Measurements from ENCODE around the gene HECTD1.
"Not testable (repeated sequence)": the region's sequence is repeated elsewhere in the genome, so short reads cannot be mapped to it uniquely, and the experiment has no call there.

HECTD1 gene

DNA sequence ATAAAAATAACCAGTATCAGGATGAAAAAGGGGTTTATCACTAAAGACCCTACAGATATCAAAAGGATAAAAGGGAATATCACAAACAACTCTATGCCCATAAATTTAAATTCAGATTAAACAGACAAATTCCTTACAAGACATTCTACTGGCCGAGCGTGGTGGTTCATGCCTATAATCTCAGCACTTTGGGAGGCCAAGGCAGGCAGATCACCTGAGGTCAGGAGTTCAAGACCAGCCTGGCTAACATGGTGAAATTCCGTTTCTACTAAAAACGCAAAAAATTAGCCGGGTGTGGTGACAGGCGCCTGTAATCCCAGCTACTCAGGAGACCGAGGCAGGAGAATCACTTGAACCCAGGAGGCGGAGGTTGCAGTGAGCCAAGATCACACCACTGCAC, 15.0 kb downstream of the HECTD1 start:
- DNase-seq: not testable (repeated sequence)

DNA sequence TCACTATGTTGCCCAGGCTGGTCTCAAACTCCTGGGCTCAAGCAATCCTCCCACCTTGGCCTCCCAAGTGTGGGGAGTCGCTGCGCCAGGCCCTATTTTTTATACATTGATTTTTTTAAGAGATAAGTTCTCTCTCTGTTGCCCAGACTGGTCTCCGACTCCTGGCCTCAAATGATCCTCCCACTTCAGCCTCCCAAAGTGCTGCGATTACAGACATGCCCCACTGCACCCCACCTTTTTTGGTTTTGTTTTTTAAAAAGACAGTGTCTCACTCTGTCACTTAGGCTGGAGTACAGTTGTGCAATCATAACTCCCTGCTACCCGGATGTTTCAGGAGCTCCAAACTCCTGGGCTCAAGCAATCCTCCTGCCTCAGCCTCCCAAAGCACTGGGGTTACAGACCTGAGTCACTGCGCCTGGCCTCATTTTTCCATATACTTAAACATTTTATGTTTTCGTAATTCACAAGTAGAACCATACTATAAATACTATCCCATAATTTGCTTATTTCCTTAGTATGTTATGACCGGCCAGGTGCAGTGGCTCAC, 16.8 kb downstream of the HECTD1 start:
- no peak for DNase-seq

DNA sequence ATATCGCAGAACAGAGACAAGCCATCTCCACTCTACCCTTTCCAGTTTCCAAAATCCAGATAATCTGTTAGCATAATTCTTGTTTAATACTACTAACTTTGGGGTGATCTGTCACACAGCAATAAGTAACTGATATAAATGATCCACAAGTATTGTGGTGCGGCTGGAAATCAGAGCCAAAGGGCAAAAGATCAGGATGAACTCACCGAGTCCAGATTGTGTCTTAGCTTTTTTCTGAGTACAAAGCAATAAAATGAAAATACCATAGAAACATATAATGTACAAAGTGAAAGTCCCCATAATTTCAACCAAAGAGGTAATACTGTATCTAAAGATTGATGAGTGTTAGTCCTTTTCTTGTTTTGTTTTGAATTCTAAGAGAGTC, 17.4 kb downstream of the HECTD1 start:
- DNase-seq: no peak

DNA sequence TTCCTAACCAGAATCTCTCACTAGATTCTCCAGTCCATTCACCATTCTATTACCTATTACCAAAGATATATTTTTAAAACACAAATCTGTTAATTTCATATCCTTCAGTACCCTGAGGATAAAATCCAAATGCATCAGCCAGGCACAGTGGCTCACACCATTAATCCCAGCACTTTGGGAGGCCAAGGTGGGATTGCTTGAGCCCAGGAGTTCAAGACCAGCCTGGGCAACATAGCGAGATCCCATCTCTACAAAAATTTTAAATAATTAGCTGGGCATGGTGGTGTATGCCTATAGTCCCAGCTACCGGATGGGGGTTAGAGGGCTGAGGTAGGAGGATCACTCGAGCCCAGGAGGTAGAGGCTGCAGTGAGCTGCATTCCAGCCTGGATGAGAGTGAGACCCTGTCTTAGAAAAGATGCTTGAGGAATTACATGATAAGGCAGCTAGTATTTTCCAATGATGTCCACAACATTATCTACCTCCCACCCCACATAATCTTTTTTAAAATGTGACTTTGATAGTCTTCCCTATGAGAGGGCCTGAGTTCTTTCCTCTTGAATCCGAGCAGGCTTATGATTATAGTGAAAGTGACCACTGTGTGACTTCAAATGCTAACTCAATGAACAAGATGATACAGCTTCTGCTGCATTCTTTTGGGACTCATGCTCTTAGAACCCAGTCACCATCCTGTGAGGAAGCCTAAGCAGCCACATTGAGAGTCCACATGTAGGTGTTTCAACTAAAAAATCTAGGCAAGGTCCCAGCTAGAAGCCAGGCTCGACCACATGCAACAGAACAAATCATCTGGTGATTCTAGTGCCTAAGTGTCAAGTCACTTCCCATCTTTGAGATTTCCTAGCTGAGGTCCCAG, 18.0 kb downstream of the HECTD1 start:
- no peak for DNase-seq

DNA sequence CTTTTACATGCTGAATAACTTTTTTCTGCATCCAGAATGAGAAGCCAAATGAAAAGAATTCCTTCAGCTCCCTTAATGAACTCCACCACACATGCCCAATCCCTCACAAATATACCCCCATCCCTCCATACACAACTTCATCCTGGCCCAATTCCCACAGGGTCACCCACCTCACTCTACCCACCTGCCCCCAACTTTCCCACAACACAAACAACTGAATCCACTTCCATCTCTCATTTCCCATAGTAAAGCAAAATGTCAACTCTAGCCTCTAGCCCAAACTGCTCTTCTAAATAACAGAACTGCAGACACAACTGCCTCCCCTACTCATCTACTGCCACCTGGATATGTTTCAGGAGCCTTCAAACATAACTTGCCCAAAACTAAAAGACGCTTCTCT, 18.8 kb downstream of the HECTD1 start:
- no peak for DNase-seq

DNA sequence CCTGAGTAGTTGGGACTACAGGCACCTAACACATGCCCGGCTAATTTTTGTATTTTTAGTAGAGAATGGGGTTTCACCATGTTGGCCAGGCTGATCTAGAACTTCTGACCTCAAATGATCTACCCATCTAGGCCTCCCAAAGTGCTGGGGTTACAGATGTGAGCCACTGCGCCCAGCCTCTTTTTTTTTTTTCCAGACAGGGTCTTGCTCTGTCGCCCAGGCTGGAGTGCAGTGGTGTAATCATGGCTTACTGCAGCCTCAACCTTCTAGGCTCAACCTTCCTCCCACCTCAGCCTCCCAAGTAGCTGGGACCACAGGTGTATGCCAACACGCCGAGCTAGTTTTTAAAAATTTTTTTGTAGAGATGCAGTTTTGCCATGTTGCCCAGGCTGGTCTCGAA, 25.6 kb downstream of the HECTD1 start:
- DNase-seq: not testable (repeated sequence)

DNA sequence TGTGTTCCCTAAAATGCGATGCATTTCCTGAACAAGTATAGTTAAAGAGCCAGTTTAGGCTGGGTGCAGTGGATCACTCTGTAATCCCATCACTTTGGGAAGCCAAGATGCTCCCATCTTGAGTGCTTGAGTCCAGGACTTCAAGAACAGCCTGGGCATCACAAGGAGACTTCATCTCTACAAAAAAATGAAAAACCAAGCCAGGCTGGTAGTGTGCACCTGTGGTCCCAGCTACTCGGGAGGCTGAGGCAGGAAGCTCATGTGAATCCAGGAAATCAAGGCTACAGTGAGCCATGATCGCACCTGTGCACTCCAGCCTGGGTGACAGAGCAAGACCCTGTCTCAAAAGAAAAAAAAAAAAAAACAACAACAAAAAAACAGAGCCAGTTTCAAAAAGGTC, 26.3 kb downstream of the HECTD1 start:
- DNase-seq: no peak

DNA sequence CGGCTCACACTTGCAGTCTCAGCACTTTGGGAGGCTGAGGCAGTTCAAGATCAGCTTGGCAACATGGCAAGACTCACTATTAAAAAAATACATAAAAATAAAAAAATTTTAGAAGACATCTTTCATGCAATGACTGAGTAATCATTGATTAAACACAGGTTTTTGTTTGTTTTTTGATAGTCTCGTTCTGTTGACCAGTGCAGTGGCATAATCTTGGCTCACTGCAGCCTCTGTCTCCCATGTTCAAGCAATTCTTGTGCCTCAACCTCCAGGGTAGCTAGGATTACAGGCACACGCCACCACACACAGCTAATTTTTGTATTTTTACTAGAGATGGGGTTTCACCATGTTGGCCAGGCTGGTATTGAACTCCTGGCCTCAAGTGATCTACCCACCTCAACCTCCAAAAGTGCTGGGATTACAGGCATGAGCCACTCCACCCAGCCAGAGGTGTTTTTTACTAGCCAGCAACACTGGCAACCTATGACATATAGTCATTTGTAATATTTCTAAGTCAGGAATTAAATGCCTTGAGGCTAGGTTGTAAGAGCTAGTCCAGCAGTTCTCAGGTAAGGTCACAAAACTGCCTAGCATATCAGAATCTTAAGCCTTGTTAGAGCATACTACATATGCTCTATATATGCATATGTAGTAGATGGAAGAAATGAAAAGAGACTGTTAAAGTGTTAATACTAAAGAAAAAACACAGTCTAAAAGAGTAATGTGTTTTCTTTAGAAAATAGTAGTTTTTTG, 27.1 kb downstream of the HECTD1 start:
- DNase-seq: no peak

DNA sequence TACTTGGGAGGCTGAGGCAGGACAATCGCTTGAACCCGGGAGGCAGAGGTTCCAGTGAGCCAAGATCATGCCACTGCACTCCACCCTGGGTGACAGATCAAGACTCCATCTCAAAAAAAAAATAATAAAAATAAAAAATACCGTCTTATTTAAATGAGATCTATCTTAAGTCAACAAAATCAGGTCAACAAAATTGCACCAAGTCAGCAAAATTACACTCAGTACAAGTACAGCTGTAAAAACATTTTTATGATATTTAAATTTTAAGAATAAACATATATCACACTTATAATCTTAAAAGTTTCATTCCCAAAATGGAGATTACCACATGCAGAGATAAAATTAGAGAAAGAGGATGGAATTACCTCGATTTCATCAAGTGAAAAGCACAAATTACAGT, 33.2 kb downstream of the HECTD1 start:
- no peak for DNase-seq

DNA sequence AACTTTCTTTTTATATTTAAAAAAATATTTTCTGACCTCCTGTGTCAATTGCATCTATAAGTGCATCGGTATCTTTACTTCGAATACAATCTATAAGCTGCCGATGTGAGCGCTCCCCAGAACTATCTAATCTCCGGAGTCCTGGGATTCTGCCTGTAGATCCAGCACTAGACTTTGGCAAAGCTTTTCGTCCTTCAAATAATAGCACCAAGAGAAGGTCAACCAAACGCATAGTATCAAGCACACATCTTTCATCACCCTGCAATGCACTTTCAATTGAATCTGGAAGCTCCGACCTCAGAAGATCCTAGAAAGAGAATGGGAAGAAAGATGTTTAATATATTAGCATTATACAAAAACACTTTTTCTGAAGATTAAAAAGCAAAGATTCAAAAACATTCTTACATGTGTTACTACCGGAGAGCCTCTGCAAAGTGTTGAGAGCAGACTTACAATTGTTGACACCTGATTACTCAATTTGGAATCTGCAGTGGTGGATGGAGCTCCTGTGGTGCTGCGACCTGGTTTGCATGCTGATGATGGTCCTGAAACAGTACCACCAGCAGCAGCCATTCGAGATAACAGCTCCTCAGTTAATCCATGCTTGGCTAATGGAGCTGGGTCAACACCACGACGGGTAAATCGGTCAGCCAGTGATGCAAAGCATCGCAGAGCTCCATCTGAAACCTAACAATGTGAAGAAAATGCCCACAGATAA, 34.3 kb downstream of the HECTD1 start:
- DNase-seq: no peak

DNA sequence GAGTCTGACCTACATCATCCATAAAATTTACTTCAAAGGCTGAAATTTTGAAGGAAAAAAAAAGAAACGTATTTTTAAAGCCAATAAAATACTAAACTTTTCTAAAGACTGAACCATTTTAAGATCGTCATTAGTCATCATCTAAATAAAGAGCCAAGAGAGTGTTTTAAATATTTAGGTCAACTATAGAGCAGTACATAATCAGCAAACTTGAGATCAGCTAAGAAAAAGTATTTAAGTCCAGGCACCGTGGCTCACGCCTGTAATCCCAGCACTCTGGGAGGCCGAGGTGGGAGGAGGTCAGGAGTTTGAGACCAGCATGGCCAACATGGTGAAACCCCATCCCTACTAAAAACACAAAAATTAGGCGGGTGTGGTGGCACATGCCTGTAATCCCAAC, 35.5 kb downstream of the HECTD1 start:
- DNase-seq: no peak

DNA sequence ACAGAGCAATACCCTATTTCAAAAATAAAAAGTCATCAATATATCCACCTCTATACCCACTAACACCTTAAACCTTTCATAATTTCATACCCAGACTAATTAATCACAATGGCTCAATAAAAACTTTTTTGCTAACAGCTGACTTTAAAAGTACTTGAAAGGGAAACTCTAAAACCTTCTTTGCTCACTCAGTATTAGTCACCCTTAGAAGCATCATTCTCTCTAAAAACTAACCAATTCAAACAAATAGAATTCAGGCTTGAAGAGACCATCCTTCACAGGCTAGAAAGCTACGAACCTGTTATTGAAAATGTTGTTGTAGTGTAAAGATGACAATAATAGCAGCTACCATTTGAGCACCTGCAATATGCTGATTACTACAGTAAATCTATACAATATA, 37.2 kb downstream of the HECTD1 start:
- no peak for DNase-seq

DNA sequence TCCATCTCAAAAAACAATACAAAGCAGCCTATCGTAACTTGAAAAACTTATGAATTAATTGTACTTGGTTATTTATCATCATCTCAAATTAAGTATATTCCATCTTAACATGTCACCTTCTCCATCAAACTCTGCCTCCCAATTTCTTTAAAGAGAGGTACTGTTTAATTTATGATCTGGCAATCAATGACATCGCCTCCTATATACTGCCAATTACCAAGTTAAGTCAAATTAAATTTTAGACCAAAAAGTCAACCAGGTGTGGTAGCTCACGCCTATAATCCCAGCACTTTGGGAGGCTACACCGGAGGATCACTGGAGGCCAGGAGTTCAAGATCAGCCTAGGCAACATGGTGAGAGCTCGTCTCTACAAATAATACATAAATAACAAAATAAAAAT, 37.7 kb downstream of the HECTD1 start:
- DNase-seq: no peak

DNA sequence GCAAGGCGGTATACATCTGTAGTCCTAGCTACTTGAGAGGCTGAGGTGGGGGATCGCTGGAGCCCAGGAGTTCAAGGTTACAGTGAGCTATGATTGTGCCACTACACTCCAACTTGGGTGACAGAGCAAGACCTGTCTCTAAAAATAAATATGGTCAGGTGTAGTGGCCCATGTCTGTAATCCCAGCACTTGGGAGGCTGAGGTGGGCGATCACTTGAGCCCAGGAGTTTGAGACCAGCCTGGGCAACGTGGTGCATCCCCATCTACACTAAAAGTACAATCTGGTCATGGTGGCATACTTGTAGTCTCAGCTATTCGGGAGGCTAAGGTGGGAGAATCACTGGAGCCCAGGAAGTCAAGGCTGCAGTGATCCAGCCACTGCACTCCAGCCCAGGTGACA, 40.6 kb downstream of the HECTD1 start:
- DNase-seq: no peak

DNA sequence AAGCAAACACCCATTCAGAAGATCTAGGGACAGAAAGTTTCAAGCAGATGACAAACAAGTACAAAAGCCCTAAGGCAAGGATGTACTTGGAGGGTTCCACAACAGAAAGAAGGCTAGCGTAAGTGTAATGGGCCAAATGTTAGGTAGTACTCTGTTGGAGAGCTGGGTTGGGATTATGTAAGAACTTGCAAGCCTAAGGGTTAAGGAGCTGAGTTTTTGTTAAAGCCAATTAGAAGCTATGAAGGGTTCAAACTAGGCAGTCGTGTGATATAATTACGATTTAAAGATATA, 41.4 kb downstream of the HECTD1 start:
- DNase-seq: no peak

DNA sequence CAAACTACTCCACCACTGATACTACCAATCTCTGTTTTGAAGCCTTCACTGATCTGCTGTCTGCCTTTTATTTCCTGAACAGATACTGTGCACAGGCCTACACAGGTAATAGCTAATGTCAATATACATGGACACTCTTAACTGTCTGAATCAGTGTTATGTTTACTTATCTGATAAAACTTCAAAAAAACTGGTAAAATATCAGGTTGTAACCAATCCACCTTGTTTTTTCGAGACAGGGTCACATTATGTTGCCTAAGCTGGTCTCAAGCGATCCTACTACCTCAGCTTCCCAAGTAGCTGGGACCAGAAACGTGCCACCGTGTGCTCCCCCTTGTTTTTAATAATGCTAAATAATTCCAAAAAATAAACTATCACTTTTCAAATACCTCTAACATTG, 43.5 kb downstream of the HECTD1 start:
- no peak for DNase-seq

DNA sequence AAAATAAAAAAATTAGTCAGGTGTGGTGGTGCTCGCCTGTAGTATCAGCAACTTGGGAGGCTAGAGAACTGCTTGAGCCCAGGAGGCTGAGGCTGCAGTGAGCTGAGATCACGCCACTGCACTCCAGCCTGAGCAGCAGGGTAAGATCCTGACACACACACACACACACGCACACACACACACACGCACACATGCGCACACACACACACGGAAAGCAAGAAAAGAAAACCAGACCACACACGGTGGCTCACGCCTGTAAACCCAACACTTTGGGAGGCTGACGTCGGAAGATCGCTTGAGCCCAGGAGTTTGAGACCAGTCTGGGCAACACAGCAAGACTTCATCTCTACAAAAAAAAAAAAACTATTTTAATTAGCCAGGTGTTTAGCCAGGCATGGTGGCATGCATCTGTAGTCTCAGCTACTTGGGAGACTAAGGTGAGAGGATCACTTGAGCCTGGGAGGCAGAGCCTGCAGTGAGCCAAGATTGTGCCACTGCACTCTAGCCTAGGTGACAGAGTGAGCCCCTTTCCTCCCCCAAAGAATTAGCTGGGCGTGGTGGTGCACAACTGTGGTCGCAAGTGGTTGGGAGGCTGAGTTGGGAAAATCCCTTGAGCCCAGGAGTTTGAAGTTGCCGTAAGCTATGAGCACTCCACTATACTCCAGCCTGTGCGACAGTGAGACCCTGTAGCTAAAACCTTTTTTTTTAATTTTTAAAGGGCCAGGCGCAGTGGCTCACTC, 44.5 kb downstream of the HECTD1 start:
- DNase-seq: no peak

DNA sequence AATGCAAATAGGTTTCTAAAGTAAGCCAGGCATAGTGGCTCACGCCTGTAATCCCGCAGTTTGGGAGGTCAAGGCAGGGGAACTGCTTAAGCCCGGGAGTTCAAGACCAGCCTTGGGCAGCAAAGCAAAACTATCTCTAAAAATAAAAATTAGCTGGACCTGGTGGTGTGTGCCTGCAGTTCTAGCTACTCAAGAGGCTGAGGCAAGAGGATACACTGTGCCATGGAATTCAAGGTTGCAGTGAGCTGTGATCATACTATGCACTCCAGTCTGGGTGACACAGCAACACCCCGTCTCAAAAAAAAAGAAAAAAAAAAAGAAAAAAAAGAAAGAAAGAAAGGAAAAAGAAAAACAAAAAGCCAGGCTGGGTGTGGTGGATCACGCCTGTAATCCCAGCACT, 46.3 kb downstream of the HECTD1 start:
- DNase-seq: no peak

DNA sequence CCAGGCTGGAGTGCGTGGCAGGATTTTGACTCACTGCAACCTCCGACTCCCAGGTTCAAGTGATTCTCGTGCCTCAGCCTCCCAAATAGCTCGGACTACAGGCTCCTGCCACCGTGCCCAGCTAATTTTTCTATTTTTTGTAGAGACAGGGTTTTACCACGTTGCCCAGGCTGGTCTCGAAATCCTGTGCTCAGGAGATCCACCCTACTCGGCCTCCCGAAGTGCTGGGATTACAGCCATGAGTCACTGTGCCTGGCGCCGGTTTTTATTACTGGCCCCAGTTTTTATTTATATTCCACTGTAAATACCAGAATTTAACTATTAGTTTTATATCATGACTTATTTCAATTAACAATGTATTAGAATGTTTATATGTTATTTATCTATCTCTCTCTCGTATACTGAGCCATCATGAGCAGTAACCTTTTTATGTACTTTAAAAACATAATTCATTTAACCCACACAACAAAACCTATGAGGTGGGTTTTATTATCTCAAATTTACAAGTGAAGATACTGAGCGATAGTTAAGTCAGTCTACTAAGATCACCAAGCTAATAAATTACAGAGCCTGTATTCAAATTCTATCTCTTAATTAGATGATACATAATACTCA, 47.8 kb downstream of the HECTD1 start:
- DNase-seq: no peak

DNA sequence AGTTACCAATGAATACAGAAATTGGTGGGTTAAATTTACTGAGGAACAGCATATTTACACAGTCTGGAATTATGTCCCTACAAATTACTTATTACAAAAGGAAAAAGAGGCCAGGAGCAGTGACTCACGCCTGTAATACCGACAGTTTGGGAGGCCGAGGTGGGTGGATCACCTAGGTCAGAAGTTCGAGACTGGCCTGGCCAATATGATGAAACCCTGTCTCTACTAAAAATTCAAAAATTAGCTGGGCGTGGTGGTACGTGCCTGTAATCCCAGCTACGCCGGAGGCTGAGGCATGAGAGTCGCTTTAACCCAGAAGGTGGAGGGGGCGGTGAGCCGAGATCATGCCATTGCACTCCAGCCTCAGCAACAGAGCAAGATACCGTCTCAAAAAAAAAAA, 52.6 kb downstream of the HECTD1 start:
- no peak for DNase-seq

DNA sequence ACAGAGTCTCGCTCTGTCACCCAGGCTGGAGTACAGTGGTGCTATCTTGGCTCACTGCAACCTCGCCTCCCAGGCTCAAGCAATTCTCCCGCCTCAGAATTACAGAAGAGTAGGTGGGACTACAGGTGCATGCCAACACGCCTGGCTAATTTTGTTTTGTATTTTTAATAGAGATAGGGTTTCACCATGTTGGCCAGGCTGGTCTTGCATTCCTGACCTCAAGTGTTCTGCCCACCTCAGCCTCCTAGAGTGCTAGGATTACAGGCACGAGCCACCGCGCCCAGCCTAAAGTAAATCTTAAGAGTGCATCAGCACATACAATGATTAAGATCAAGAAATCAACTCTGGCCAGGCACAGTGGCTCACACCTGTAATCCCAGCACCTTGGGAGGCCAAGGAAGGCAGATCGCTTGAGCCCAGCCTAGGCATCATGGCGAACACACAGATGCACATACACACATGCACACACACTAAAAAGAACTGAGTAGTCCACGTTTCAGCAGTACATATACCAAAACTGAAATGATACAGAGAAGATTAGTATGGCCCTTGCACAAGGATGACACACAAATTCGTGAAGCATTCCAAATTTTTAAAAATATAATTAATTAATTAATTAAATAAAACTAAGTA, 65.0 kb downstream of the HECTD1 start:
- DNase-seq: no peak

DNA sequence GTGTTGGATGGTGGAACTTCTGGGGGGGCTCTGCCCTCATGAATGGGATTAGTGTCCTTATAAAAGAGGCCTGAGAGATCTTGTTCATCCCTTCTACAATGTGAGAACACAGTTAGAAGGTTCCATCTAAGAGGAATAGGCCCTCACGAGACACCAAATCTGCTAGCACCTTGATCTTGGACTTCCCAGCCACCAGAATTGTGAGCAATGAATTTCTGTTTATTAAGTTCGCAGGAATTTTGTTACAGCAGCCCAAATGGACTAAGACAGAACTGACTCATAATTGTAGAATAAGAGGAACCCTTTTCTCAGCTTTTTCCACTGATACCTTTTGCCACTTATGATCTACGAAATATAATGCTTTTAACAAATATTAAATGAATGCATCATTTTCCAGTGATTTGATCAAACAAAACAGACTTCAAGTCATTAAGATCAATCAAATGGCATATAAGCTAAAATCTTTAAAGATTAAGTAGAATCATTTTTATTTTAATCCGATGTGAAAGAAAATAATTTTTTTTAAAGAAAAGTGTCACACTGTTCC, 68.2 kb downstream of the HECTD1 start:
- DNase-seq: no peak

Data from activated CD4-positive, CD25-positive, alpha-beta regulatory T cell treated with anti-CD3 and anti-CD28 coated beads, Interleukin-2, amount 50 U/mL, for 72 hours (primary cell).